ENCODE data around the gene AOPEP.

Gene AOPEP

GRCh38 chr9:94770334-94770733 is 43.8 kb downstream of the AOPEP start:
- Histone ChIP-seq H3K4me2 (ENCODE audit: low read length) (no peak overlapping the region), H3K27ac (ENCODE audit: low read depth, low read length) (no peak overlapping the region), H3K9me3 (ENCODE audit: control insufficient read depth, insufficient read depth, low read length) (no peaks in the 10 kb centered on the region), H3K4me3 (ENCODE audit: low read length) (no peak overlapping the region), H3K79me2 (ENCODE audit: control insufficient read depth, low read length) (no peaks in the 10 kb centered on the region; the same call in 1 of the 2 replicates), H4K20me1 (ENCODE audit: control insufficient read depth, insufficient read depth, low read depth, low read length) (no peaks in the 10 kb centered on the region), H3K36me3 (ENCODE audit: control insufficient read depth, low read length) (no peaks in the 10 kb centered on the region), H3F3A (ENCODE audit: control insufficient read depth, insufficient read depth) (no peaks in the 10 kb centered on the region), H3K4me1 (ENCODE audit: control insufficient read depth, low read length) (no peaks in the 10 kb centered on the region), H3K9me2 (replicated peaks; ENCODE audit: control insufficient read depth, low read length) (no peaks in the 10 kb centered on the region), H3K27me3 (ENCODE audit: control insufficient read depth, low read length) (no peaks in the 10 kb centered on the region)
- TF ChIP-seq CTCF (IDR thresholded peaks at IDR 0.05; ENCODE audit: low read depth, low read length, poor library complexity, severe bottlenecking): no peak
- no peak for TF ChIP-seq EZH2phosphoT487 (IDR thresholded peaks at IDR 0.05; ENCODE audit: borderline replicate concordance, low read length)

- no peak overlapping the region for H3K4me2 ChIP-seq (ENCODE audit: low read length)
- no peaks in the 10 kb centered on the region for H3K9me3 ChIP-seq (ENCODE audit: control insufficient read depth, insufficient read depth, low read length)
- H3K27me3 ChIP-seq (ENCODE audit: control insufficient read depth, low read length): no peaks in the 10 kb centered on the region
- H3K4me1 ChIP-seq (ENCODE audit: control insufficient read depth, low read length): no peaks in the 10 kb centered on the region
- H3F3A ChIP-seq (ENCODE audit: control insufficient read depth, insufficient read depth): no peaks in the 10 kb centered on the region
- no peaks in the 10 kb centered on the region for H3K36me3 ChIP-seq (ENCODE audit: control insufficient read depth, low read length)
- no peak overlapping the region for H3K4me3 ChIP-seq (ENCODE audit: low read length)
- no peak overlapping the region for H3K27ac ChIP-seq (ENCODE audit: low read depth, low read length)
- no peaks in the 10 kb centered on the region; the same call in 1 of the 2 replicates for H3K79me2 ChIP-seq (ENCODE audit: control insufficient read depth, low read length)
- H4K20me1 ChIP-seq (ENCODE audit: control insufficient read depth, insufficient read depth, low read depth, low read length): no peaks in the 10 kb centered on the region
- TF ChIP-seq CTCF (IDR thresholded peaks at IDR 0.05; ENCODE audit: low read depth, low read length, poor library complexity, severe bottlenecking) (no peak), EZH2phosphoT487 (IDR thresholded peaks at IDR 0.05; ENCODE audit: borderline replicate concordance, low read length) (no peak)
- no peaks in the 10 kb centered on the region for H3K9me2 ChIP-seq (replicated peaks; ENCODE audit: control insufficient read depth, low read length)
Measured at GRCh38 chr9:94771096-94771495, 44.6 kb downstream of the AOPEP start.

GRCh38 chr9:94772144-94772543 is 45.6 kb downstream of the AOPEP start:
- Histone ChIP-seq H3K27me3 (ENCODE audit: control insufficient read depth, low read length) (no peaks in the 10 kb centered on the region), H3K36me3 (ENCODE audit: control insufficient read depth, low read length) (no peaks in the 10 kb centered on the region), H3K4me1 (ENCODE audit: control insufficient read depth, low read length) (no peaks in the 10 kb centered on the region), H3K27ac (ENCODE audit: low read depth, low read length) (no peak overlapping the region), H3K9me2 (replicated peaks; ENCODE audit: control insufficient read depth, low read length) (no peaks in the 10 kb centered on the region), H3K4me2 (ENCODE audit: low read length) (no peak overlapping the region), H4K20me1 (ENCODE audit: control insufficient read depth, insufficient read depth, low read depth, low read length) (no peaks in the 10 kb centered on the region), H3K4me3 (ENCODE audit: low read length) (no peak overlapping the region), H3K9me3 (ENCODE audit: control insufficient read depth, insufficient read depth, low read length) (no peaks in the 10 kb centered on the region), H3F3A (ENCODE audit: control insufficient read depth, insufficient read depth) (no peaks in the 10 kb centered on the region), H3K79me2 (ENCODE audit: control insufficient read depth, low read length) (no peaks in the 10 kb centered on the region; the same call in 1 of the 2 replicates)
- TF ChIP-seq EZH2phosphoT487 (IDR thresholded peaks at IDR 0.05; ENCODE audit: borderline replicate concordance, low read length) (no peak), CTCF (IDR thresholded peaks at IDR 0.05; ENCODE audit: low read depth, low read length, poor library complexity, severe bottlenecking) (no peak)

All from DOHH2 (cell line).